Stomach (tissue), 4 donors: ENCODE measurements around the gene STRA6.

Source experiments
- POLR2A ChIP-seq, 4 donors: fragments of 450-650 bp; IDR thresholded peaks; one replicate each; pipeline ENCODE4 v1.6.1; 2016; ENCODE audit warnings: antibody characterized with exemption in 4 of 4, control low read depth in 2 of 4, mild to moderate bottlenecking in 1 of 4, moderate library complexity in 1 of 4
- POLR2AphosphoS5 ChIP-seq, 3 donors: sonication (generic); formaldehyde crosslinking; IDR thresholded peaks; one replicate each; pipeline ENCODE4 v1.6.1; 2016; ENCODE audit warnings: antibody characterized with exemption in 3 of 3
- TF ChIP-seq, protein P1 (sequence below), 7 experiments: fragments of 450-650 bp in 4 of 7; fragments of 200-600 bp in 3 of 7; sonication (generic) in 3 of 7; IDR thresholded peaks; one replicate each; pipeline ENCODE4 v1.5.1; 2016 to 2019; ENCODE audit warnings: antibody characterized with exemption in 7 of 7, control low read depth in 2 of 7, mild to moderate bottlenecking in 1 of 7

DNA sequence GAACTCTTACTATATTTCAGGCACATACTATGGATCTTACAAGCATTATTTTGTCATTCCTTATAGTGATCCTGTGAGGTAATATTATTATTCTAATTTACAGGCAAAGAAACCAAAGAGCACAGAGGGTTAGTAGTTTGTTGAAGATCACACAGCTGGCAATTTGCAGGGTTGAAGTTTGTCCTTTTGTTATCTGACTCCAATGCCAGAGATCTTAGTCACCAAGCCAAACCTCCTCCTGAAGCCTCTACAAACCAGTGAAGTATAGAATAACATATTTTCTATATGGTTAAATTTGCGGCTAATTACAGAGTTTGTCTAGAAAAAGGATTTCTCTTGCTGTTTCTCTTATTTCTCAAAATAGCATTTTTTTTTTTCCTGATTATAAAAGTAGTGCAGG, 61.0 kb downstream of the STRA6 start:
- TF ChIP-seq, protein P1, sequence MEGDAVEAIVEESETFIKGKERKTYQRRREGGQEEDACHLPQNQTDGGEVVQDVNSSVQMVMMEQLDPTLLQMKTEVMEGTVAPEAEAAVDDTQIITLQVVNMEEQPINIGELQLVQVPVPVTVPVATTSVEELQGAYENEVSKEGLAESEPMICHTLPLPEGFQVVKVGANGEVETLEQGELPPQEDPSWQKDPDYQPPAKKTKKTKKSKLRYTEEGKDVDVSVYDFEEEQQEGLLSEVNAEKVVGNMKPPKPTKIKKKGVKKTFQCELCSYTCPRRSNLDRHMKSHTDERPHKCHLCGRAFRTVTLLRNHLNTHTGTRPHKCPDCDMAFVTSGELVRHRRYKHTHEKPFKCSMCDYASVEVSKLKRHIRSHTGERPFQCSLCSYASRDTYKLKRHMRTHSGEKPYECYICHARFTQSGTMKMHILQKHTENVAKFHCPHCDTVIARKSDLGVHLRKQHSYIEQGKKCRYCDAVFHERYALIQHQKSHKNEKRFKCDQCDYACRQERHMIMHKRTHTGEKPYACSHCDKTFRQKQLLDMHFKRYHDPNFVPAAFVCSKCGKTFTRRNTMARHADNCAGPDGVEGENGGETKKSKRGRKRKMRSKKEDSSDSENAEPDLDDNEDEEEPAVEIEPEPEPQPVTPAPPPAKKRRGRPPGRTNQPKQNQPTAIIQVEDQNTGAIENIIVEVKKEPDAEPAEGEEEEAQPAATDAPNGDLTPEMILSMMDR (IDR thresholded peaks at IDR 0.05): no peak
- TF ChIP-seq POLR2A (IDR thresholded peaks at IDR 0.05) (no peak), POLR2AphosphoS5 (IDR thresholded peaks at IDR 0.05) (no peak)
